ENCODE measurements around the gene LMNTD1. TPM values are rescaled to one million over a fixed set of nuclear protein-coding genes. Genes with fewer than 3 reads are reported as not detected.

The LMNTD1 gene
- total RNA-seq, 1 donor from 2014 or later = not detected

DNA sequence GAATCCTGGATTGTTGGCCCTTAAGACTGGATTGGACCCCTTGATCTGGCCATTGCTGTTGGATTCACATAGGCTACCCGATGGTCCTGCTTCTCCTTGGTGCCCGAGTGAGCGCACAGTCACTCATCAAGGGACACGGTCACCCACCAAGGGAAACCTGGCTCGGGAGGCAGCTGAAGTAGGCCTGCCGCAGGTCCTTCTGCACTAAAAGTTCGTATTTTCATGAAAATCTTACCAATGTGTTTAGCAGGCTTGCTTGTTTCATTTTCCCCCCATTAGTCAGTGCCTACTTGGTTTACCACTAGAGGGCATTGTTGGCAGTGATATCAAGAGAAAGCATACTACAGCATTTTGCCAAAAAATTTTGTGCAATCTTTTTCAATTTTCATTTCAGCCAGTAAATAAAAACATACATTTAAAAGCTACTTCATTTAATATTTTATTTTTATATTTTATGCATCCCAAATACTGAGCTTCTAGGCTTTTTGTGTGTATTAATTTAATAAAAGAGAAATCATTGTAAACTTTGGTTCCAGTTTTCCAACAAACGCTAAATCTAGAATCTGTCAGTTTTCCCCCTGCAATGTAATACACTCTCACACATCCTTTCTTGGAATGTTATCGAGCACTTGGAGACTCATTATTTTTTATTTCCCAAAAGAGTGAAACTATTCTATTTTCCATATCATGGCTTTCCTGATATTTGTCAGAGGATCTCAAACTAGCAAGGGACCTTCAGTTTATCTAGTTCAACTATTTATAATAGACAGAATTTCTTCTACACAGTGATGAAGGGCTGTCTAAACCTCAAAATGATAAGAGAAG lies 116.7 kb downstream of the LMNTD1 start:
- TF ChIP-seq, protein P1, sequence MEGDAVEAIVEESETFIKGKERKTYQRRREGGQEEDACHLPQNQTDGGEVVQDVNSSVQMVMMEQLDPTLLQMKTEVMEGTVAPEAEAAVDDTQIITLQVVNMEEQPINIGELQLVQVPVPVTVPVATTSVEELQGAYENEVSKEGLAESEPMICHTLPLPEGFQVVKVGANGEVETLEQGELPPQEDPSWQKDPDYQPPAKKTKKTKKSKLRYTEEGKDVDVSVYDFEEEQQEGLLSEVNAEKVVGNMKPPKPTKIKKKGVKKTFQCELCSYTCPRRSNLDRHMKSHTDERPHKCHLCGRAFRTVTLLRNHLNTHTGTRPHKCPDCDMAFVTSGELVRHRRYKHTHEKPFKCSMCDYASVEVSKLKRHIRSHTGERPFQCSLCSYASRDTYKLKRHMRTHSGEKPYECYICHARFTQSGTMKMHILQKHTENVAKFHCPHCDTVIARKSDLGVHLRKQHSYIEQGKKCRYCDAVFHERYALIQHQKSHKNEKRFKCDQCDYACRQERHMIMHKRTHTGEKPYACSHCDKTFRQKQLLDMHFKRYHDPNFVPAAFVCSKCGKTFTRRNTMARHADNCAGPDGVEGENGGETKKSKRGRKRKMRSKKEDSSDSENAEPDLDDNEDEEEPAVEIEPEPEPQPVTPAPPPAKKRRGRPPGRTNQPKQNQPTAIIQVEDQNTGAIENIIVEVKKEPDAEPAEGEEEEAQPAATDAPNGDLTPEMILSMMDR (IDR thresholded peaks at IDR 0.05; ENCODE audit: unreplicated experiment) = peak; percentile 77
- peak; percentile 46 for DNase-seq (ENCODE audit: low spot score)
- H3K27me3 Mint-ChIP-seq (ENCODE audit: unreplicated experiment) = no peaks in the 10 kb centered on the region
- H3K36me3 Mint-ChIP-seq (ENCODE audit: low read depth, unreplicated experiment) = no peaks in the 10 kb centered on the region
- H3K9me3 Mint-ChIP-seq (ENCODE audit: unreplicated experiment) = no peaks in the 10 kb centered on the region
- no peak overlapping the region for H3K4me3 Mint-ChIP-seq (ENCODE audit: unreplicated experiment)
- H3K27ac Mint-ChIP-seq (ENCODE audit: unreplicated experiment) = no peak overlapping the region
- peaks cover 4% of the 10 kb centered on the region for H3K4me1 Mint-ChIP-seq (ENCODE audit: unreplicated experiment)

- H3K27me3 Mint-ChIP-seq (ENCODE audit: unreplicated experiment) = no peaks in the 10 kb centered on the region
- no peaks in the 10 kb centered on the region for H3K9me3 Mint-ChIP-seq (ENCODE audit: unreplicated experiment)
- H3K4me1 Mint-ChIP-seq (ENCODE audit: unreplicated experiment) = peaks cover 4% of the 10 kb centered on the region
- no peak for DNase-seq (ENCODE audit: low spot score)
- H3K4me3 Mint-ChIP-seq (ENCODE audit: unreplicated experiment) = no peak overlapping the region
- H3K27ac Mint-ChIP-seq (ENCODE audit: unreplicated experiment) = no peak overlapping the region
- TF ChIP-seq, protein P1 (IDR thresholded peaks at IDR 0.05; ENCODE audit: unreplicated experiment) = no peak
- no peaks in the 10 kb centered on the region for H3K36me3 Mint-ChIP-seq (ENCODE audit: low read depth, unreplicated experiment)
Measured at GRCh38 chr12:25435431-25435830, 117.7 kb downstream of the LMNTD1 start.

- no peak overlapping the region for H3K27ac Mint-ChIP-seq (ENCODE audit: unreplicated experiment)
- H3K4me3 Mint-ChIP-seq (ENCODE audit: unreplicated experiment) = no peak overlapping the region
- DNase-seq (ENCODE audit: low spot score) = no peak
- no peaks in the 10 kb centered on the region for H3K36me3 Mint-ChIP-seq (ENCODE audit: low read depth, unreplicated experiment)
- H3K4me1 Mint-ChIP-seq (ENCODE audit: unreplicated experiment) = peaks cover 4% of the 10 kb centered on the region
- no peaks in the 10 kb centered on the region for H3K9me3 Mint-ChIP-seq (ENCODE audit: unreplicated experiment)
- TF ChIP-seq, protein P1 (IDR thresholded peaks at IDR 0.05; ENCODE audit: unreplicated experiment) = no peak
- no peaks in the 10 kb centered on the region for H3K27me3 Mint-ChIP-seq (ENCODE audit: unreplicated experiment)
Measured at GRCh38 chr12:25434515-25434914, 118.6 kb downstream of the LMNTD1 start.

GRCh38 chr12:25433581-25434325 lies 119.3 kb downstream of the LMNTD1 start:
- no peaks in the 10 kb centered on the region for H3K27me3 Mint-ChIP-seq (ENCODE audit: unreplicated experiment)
- TF ChIP-seq, protein P1 (IDR thresholded peaks at IDR 0.05; ENCODE audit: unreplicated experiment) = no peak
- DNase-seq (ENCODE audit: low spot score) = no peak
- H3K27ac Mint-ChIP-seq (ENCODE audit: unreplicated experiment) = no peak overlapping the region
- H3K36me3 Mint-ChIP-seq (ENCODE audit: low read depth, unreplicated experiment) = no peaks in the 10 kb centered on the region
- H3K4me1 Mint-ChIP-seq (ENCODE audit: unreplicated experiment) = peaks cover 4% of the 10 kb centered on the region
- no peak overlapping the region for H3K4me3 Mint-ChIP-seq (ENCODE audit: unreplicated experiment)
- H3K9me3 Mint-ChIP-seq (ENCODE audit: unreplicated experiment) = no peaks in the 10 kb centered on the region

DNA sequence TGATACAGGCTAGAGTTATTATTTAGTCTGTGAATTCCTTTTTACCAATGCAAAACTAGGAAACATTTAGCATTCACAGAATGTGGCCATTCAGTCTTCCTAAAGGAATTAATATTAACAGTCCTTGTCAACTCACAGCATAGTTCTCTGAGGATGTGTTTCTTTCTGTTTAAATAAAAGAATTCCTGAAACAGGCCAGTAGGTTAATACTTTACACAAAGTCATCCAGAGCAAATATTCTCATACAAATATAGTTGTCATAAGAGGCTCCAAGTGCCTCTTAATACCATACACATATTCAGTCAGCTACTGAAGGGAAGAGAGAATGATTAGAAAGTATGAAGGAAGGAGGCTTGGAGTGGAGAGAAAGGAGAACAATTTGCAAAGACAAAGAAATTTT lies 120.1 kb downstream of the LMNTD1 start:
- peaks cover 4% of the 10 kb centered on the region for H3K4me1 Mint-ChIP-seq (ENCODE audit: unreplicated experiment)
- no peak overlapping the region for H3K27ac Mint-ChIP-seq (ENCODE audit: unreplicated experiment)
- no peak for DNase-seq (ENCODE audit: low spot score)
- H3K4me3 Mint-ChIP-seq (ENCODE audit: unreplicated experiment) = no peak overlapping the region
- TF ChIP-seq, protein P1 (IDR thresholded peaks at IDR 0.05; ENCODE audit: unreplicated experiment) = no peak
- no peaks in the 10 kb centered on the region for H3K9me3 Mint-ChIP-seq (ENCODE audit: unreplicated experiment)
- H3K27me3 Mint-ChIP-seq (ENCODE audit: unreplicated experiment) = no peaks in the 10 kb centered on the region
- no peaks in the 10 kb centered on the region for H3K36me3 Mint-ChIP-seq (ENCODE audit: low read depth, unreplicated experiment)

Measured in endothelial cell (in vitro differentiated cells).